ENCODE data around the gene TIMP4.

DNA sequence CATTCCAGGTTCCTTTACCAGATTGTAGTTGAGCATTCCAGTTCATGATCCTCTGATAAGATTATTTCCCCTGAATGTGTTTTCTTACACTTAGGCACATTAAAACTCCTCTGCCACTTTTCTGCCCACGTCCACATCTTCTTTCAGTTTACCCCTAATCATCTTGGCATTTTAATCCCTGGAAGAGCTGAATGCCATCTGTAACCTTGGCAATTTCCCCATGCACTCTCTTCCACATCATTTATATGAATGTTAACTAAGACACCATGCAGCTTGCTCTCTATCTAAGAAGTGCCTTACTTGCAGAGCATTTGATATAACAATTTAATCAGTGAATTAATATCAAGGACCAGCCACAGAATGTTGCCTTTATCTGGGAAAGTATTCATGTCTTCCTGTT, 25.8 kb downstream of the TIMP4 start:
- TF ChIP-seq CTCF (IDR thresholded peaks at IDR 0.05): no peak
- TF ChIP-seq POLR2A (IDR thresholded peaks at IDR 0.05): no peak
- TF ChIP-seq POLR2AphosphoS5 (IDR thresholded peaks at IDR 0.05): no peak

All from transverse colon (tissue), 4 donors.